Measurements from ENCODE around the gene CHRDL2.

GRCh38 chr11:74731301-74732094, at the start of gene CHRDL2:
- TF ChIP-seq, protein P1, sequence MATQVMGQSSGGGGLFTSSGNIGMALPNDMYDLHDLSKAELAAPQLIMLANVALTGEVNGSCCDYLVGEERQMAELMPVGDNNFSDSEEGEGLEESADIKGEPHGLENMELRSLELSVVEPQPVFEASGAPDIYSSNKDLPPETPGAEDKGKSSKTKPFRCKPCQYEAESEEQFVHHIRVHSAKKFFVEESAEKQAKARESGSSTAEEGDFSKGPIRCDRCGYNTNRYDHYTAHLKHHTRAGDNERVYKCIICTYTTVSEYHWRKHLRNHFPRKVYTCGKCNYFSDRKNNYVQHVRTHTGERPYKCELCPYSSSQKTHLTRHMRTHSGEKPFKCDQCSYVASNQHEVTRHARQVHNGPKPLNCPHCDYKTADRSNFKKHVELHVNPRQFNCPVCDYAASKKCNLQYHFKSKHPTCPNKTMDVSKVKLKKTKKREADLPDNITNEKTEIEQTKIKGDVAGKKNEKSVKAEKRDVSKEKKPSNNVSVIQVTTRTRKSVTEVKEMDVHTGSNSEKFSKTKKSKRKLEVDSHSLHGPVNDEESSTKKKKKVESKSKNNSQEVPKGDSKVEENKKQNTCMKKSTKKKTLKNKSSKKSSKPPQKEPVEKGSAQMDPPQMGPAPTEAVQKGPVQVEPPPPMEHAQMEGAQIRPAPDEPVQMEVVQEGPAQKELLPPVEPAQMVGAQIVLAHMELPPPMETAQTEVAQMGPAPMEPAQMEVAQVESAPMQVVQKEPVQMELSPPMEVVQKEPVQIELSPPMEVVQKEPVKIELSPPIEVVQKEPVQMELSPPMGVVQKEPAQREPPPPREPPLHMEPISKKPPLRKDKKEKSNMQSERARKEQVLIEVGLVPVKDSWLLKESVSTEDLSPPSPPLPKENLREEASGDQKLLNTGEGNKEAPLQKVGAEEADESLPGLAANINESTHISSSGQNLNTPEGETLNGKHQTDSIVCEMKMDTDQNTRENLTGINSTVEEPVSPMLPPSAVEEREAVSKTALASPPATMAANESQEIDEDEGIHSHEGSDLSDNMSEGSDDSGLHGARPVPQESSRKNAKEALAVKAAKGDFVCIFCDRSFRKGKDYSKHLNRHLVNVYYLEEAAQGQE (IDR thresholded peaks at IDR 0.05; ENCODE audit: insufficient read depth in 1 of 2, low read depth in 2 of 2, low read length in 2 of 2), result no peak
- no peak for TF ChIP-seq POLR2AphosphoS5 (IDR thresholded peaks at IDR 0.05; ENCODE audit: low read depth, low read length)

All from PFSK-1 (cell line).